Keratinocyte (primary cell): ENCODE data around the gene MICALL2. TPM values are rescaled to one million over a fixed set of nuclear protein-coding genes. Genes with fewer than 3 reads are reported as not detected.

Experiments used
- DNase-seq: peaks from one replicate; pipeline ENCODE4 v3.0.0-alpha.2; 2011; ENCODE audit warnings: low read depth, missing footprints, low spot score
- FAIRE-seq: peaks from 2 replicates; lab custom pipeline; 2011; peaks lifted over from hg19 to GRCh38; lab: Jason Lieb, UNC
- H2AFZ ChIP-seq: 2 replicates; pipeline ENCODE4 v1.6.0; 2012; ENCODE audit warnings: low read length, control low read depth, inconsistent platforms; ENCODE audit not compliant: control insufficient read depth
- H3K27ac ChIP-seq: 2 replicates; pipeline ENCODE4 v1.5.1; 2011; ENCODE audit warnings: low read length; ENCODE audit not compliant: control insufficient read depth, insufficient read depth
- H3K27me3 ChIP-seq: 3 replicates; pipeline ENCODE4 v1.6.0; 2011; ENCODE audit warnings: low read length; ENCODE audit not compliant: control insufficient read depth, insufficient read depth; ENCODE audit errors: extremely low read depth
- H3K36me3 ChIP-seq, 2 experiments: 2 replicates in 1 of 2; 3 replicates in 1 of 2; pipeline ENCODE4 v1.5.1; 2011; ENCODE audit warnings: low read length in 2 of 2, mild to moderate bottlenecking in 1 of 2; ENCODE audit not compliant: control insufficient read depth in 2 of 2, insufficient read depth in 2 of 2; ENCODE audit errors: extremely low read depth in 1 of 2
- H3K4me1 ChIP-seq: 3 replicates; pipeline ENCODE4 v1.5.1; 2011; ENCODE audit warnings: low read length; ENCODE audit not compliant: control insufficient read depth, insufficient read depth; ENCODE audit errors: extremely low read depth
- H3K4me2 ChIP-seq: 3 replicates; pipeline ENCODE4 v1.6.0; 2011; ENCODE audit warnings: low read depth, low read length; ENCODE audit not compliant: control insufficient read depth, insufficient read depth; ENCODE audit errors: extremely low read depth
- H3K4me3 ChIP-seq, 3 experiments: fragments of 200-600 bp in 1 of 3; sonication (generic) in 1 of 3; 2 replicates in 2 of 3; 3 replicates in 1 of 3; pipeline ENCODE4 v1.5.1; 2011 to 2016; ENCODE audit warnings: low read length in 3 of 3, mild to moderate bottlenecking in 3 of 3, control low read depth in 2 of 3, inconsistent platforms in 1 of 3, low read depth in 1 of 3, mixed read lengths in 1 of 3, mixed run types in 1 of 3, moderate library complexity in 1 of 3; ENCODE audit not compliant: control insufficient read depth in 2 of 3, insufficient read depth in 2 of 3; ENCODE audit errors: extremely low read depth in 1 of 3
- H3K79me2 ChIP-seq: 2 replicates; pipeline ENCODE4 v1.6.0; 2012; ENCODE audit warnings: low read length; ENCODE audit not compliant: control insufficient read depth, insufficient read depth
- H3K9ac ChIP-seq: 3 replicates; pipeline ENCODE4 v1.6.0; 2011; ENCODE audit warnings: low read length; ENCODE audit not compliant: control insufficient read depth, insufficient read depth; ENCODE audit errors: extremely low read depth
- H3K9me1 ChIP-seq: 3 replicates; pipeline ENCODE4 v1.6.0; 2011; ENCODE audit warnings: low read length; ENCODE audit not compliant: control insufficient read depth, insufficient read depth; ENCODE audit errors: extremely low read depth
- H3K9me3 ChIP-seq: 2 replicates; pipeline ENCODE4 v1.5.1; 2012; ENCODE audit warnings: low read depth, low read length; ENCODE audit not compliant: control insufficient read depth
- H4K20me1 ChIP-seq: 3 replicates; pipeline ENCODE4 v1.6.0; 2011; ENCODE audit warnings: low read length; ENCODE audit not compliant: control insufficient read depth, insufficient read depth; ENCODE audit errors: extremely low read depth
- EZH2 ChIP-seq: IDR thresholded peaks from one replicate; pipeline ENCODE4 v1.6.1; 2012; ENCODE audit warnings: inconsistent platforms, mild to moderate bottlenecking, low read length, moderate library complexity
- dilution Hi-C: fragments of 300-500 bp; cut with MboI; formaldehyde crosslinking; loops from one replicate; pipeline ENCODE4 v1.7.0; 2020; ENCODE audit warnings: low sequenced_read_pairs; ENCODE audit not compliant: extremely low pct_ligation_motif_present
- polyA plus RNA-seq, 5 experiments: library from polyadenylated mRNA; depleted of rRNA in 3 of 5; stranded (reverse) in 3 of 5; stranded (forward) in 1 of 5; unstranded in 1 of 5; fragments of >200 nt; gene quantifications; 1 replicate in 1 of 5; 2 replicates in 3 of 5; 3 replicates in 1 of 5; pipeline versions ENCODE4 v1.2.1 to v1.2.3, GENCODE V29; 2011 to 2012; ENCODE audit warnings: missing spikeins in 2 of 5, low read depth in 1 of 5, low replicate concordance in 1 of 5
- TF ChIP-seq, protein P1 (sequence below), 3 experiments: IDR thresholded peaks in 1 of 3; conservative IDR thresholded peaks in 1 of 3; optimal IDR thresholded peaks in 1 of 3; 2 replicates in 2 of 3; 3 replicates in 1 of 3; pipeline versions ENCODE3 to v1.5.1; 2011; ENCODE audit warnings: low read length in 3 of 3, mild to moderate bottlenecking in 3 of 3, moderate library complexity in 2 of 3, control low read depth in 1 of 3, inconsistent platforms in 1 of 3; ENCODE audit not compliant: insufficient read depth in 2 of 3; ENCODE audit errors: extremely low read depth in 1 of 3

Gene MICALL2
- polyA plus RNA-seq, 1 donor (not counting 4 experiments of a cell fraction or from before 2014, with no cell fraction given), result 10.4 TPM

DNA sequence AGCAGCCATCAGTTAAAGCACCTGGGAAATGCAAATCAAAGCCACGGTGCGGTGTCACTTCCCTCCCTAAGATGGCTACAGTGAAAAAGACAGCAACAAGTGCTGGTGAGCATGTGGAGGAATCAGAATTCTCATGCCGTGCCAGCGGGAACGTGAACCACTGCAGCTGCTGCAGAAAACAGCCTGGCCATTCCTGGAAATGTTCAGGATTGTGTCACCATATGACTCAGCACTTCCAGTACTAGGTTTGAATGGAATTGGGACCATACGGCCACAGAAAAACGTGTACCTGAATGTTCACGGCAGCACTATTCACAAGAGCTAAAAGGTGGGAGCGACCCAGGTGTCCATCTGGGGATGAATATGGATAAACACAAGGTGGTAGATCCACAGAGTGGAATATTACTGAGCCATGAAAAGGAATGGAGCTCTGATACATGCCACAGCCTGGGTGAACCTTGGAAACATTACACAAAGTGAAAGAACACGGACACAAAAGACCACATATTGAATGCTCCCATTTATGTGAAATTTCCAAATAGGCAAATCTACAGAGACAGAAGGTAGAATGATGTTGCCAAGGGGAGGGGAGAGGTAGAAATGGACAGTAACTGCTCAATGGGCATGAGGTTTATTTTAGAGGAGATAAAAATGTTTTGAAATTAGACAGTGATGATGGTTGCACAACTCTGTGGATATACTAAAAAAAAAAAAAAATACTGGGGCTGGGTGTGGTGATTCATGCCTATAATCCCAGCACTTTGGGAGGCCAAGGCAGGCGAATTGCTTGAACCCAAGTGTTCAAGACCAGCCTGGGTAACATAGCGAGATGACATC, 61.6 kb downstream of the MICALL2 start:
- H3K79me2 ChIP-seq, result no peaks in the 10 kb centered on the region
- no peak overlapping the region for H3K4me3 ChIP-seq
- FAIRE-seq (no peak), DNase-seq (no peak)
- no peak overlapping the region for H3K27ac ChIP-seq
- no peaks in the 10 kb centered on the region for H4K20me1 ChIP-seq
- H2AFZ ChIP-seq, result no peak overlapping the region
- no peaks in the 10 kb centered on the region for H3K9me1 ChIP-seq
- dilution Hi-C loops, result no loop called here
- H3K9ac ChIP-seq, result no peak overlapping the region
- TF ChIP-seq, protein P1, sequence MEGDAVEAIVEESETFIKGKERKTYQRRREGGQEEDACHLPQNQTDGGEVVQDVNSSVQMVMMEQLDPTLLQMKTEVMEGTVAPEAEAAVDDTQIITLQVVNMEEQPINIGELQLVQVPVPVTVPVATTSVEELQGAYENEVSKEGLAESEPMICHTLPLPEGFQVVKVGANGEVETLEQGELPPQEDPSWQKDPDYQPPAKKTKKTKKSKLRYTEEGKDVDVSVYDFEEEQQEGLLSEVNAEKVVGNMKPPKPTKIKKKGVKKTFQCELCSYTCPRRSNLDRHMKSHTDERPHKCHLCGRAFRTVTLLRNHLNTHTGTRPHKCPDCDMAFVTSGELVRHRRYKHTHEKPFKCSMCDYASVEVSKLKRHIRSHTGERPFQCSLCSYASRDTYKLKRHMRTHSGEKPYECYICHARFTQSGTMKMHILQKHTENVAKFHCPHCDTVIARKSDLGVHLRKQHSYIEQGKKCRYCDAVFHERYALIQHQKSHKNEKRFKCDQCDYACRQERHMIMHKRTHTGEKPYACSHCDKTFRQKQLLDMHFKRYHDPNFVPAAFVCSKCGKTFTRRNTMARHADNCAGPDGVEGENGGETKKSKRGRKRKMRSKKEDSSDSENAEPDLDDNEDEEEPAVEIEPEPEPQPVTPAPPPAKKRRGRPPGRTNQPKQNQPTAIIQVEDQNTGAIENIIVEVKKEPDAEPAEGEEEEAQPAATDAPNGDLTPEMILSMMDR (optimal IDR thresholded peaks at IDR 0.05 in 1 of 3, IDR thresholded peaks at IDR 0.05 in 1 of 3, conservative IDR thresholded peaks at IDR 0.05 in 1 of 3; ENCODE audit: extremely low read depth in 1 of 3, insufficient read depth in 2 of 3, low read length in 3 of 3), result no peak
- TF ChIP-seq EZH2, result no peak
- no peaks in the 10 kb centered on the region for H3K4me1 ChIP-seq
- H3K9me3 ChIP-seq, result no peaks in the 10 kb centered on the region
- H3K4me2 ChIP-seq, result no peak overlapping the region
- no peaks in the 10 kb centered on the region for H3K36me3 ChIP-seq
- peaks cover 9% of the 10 kb centered on the region for H3K27me3 ChIP-seq

DNA sequence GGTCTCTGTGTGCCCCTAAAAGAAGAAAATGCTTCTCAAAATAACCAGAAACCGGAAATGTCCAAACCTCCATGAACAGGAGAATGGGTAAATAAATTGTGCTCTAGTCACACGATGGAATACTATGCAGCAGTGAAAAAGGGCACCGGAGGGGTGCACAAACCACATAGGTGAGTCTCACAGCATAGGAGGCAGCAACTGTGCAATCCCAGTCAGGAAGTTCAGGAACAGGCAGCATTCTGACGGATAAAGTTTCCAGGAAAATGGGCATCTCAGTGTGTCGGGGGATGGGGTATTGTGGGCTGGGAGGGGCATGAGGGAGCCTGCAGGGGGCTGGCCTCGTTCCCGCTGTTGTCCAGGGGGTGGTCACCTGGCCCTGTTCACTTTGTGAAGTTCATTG, 63.1 kb downstream of the MICALL2 start:
- TF ChIP-seq, protein P1 (optimal IDR thresholded peaks at IDR 0.05 in 1 of 3, IDR thresholded peaks at IDR 0.05 in 1 of 3, conservative IDR thresholded peaks at IDR 0.05 in 1 of 3; ENCODE audit: extremely low read depth in 1 of 3, insufficient read depth in 2 of 3, low read length in 3 of 3), result no peak
- TF ChIP-seq EZH2, result no peak
- dilution Hi-C loops, result no loop called here
- no peak overlapping the region for H3K27ac ChIP-seq
- no peak overlapping the region for H3K4me2 ChIP-seq
- DNase-seq, result no peak
- H3K9me3 ChIP-seq, result peaks cover 4% of the 10 kb centered on the region
- H3K36me3 ChIP-seq, result no peaks in the 10 kb centered on the region
- no peak overlapping the region for H2AFZ ChIP-seq
- H3K4me3 ChIP-seq, result no peak overlapping the region
- H3K79me2 ChIP-seq, result no peaks in the 10 kb centered on the region
- H3K9me1 ChIP-seq, result no peaks in the 10 kb centered on the region
- no peak for FAIRE-seq
- no peaks in the 10 kb centered on the region for H4K20me1 ChIP-seq
- peaks cover 3% of the 10 kb centered on the region for H3K27me3 ChIP-seq
- no peaks in the 10 kb centered on the region for H3K4me1 ChIP-seq
- no peak overlapping the region for H3K9ac ChIP-seq
